ENCODE measurements around the gene DNAH2. TPM values are rescaled to one million over a fixed set of nuclear protein-coding genes. Genes with fewer than 3 reads are reported as not detected.

The DNAH2 gene, protein sequence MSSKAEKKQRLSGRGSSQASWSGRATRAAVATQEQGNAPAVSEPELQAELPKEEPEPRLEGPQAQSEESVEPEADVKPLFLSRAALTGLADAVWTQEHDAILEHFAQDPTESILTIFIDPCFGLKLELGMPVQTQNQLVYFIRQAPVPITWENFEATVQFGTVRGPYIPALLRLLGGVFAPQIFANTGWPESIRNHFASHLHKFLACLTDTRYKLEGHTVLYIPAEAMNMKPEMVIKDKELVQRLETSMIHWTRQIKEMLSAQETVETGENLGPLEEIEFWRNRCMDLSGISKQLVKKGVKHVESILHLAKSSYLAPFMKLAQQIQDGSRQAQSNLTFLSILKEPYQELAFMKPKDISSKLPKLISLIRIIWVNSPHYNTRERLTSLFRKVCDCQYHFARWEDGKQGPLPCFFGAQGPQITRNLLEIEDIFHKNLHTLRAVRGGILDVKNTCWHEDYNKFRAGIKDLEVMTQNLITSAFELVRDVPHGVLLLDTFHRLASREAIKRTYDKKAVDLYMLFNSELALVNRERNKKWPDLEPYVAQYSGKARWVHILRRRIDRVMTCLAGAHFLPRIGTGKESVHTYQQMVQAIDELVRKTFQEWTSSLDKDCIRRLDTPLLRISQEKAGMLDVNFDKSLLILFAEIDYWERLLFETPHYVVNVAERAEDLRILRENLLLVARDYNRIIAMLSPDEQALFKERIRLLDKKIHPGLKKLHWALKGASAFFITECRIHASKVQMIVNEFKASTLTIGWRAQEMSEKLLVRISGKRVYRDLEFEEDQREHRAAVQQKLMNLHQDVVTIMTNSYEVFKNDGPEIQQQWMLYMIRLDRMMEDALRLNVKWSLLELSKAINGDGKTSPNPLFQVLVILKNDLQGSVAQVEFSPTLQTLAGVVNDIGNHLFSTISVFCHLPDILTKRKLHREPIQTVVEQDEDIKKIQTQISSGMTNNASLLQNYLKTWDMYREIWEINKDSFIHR (N-terminal part only)
- total RNA-seq, result 0.93 and 1.7 TPM in 2 replicates

DNA sequence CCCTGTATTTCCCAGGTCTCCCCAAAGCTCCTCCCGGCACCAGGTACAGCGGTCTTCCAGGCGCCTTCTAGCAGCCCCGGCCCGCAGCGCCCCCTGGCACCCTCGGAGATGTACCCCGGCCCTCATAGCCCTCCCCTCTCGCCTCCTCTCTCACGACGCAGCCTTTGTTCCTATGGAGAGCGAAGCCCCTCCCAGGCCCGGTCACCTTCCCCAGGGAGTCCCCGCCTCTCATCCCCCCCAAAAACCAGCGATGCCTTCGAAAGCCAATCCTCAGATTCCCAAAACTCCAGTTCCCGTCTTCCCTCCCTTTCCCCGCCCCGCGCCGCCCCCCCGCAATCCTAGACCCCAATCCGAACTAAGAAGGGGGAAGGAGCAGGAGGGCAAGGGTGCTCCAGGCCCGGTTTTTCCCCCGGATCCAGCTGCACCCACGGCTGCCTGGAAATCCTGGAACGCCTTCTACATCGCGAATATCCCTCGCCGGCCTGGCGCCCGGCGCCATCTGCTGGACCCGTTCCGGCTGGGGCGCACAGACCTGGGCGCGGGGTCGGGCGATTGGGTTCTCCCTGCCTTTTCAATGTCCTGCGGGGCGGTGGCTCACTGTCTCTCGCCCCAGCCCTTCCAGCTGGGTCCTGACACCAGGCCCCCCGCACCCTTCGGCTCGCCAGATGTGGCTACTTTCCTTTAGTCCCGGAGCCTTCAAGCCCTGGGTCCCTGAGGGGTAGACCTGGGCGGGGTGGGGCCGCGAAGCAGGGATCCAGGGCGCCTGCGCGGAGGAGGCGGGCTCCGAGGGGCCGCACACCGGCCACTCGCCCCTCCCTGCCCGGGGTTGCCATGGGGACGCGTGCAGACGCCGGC lies at the start of gene DNAH2:
TSS of gene DNAH2 (plus strand) at position 844 of the 855 bp plus-strand sequence. CDS start 1,991 bp downstream, outside the sequence.

DNA sequence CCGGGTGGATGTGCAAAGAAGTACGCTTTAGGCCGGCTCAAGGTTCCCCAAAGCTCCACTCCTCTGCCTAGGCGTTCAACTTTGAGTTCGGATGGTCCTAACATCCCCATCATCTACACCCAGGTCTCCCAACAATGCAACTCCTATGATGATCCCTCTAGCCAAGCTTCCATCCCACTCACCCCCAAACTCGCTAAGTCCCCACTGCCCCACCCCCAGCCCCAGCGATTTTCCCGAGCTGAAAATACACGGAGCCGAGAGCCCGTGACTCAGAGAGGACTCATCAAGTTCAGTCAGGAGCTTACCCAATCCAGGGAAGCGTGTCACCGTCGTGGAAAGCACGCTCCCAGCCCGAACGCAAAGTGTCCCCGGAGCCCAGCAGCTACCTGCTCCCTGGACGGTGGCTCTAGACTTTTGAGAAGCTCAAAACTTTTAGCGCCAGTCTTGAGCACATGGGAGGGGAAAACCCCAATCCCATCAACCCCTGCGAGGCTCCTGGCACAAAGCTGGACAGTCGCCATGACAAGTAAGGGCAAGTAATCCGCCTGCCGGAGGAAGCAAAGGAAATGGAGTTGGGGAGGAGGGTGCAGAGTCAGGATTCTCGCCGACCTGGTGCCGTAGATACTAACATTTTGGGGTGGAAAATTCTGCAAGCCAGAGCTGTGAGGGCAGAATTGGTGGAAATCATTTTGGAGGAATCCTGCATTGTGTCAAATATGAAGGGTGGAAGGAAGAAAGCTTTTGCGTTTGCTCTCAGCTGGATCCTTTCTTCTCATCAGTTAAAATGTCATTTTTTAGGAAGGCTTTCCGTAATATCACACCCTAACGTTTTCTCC lies 30.3 kb upstream of the DNAH2 start, which contains the start of gene TP53:
TSS of gene TP53 (minus strand) at position 419 of the 836 bp plus-strand sequence. CDS start 10,896 bp downstream, outside the sequence.

DNA sequence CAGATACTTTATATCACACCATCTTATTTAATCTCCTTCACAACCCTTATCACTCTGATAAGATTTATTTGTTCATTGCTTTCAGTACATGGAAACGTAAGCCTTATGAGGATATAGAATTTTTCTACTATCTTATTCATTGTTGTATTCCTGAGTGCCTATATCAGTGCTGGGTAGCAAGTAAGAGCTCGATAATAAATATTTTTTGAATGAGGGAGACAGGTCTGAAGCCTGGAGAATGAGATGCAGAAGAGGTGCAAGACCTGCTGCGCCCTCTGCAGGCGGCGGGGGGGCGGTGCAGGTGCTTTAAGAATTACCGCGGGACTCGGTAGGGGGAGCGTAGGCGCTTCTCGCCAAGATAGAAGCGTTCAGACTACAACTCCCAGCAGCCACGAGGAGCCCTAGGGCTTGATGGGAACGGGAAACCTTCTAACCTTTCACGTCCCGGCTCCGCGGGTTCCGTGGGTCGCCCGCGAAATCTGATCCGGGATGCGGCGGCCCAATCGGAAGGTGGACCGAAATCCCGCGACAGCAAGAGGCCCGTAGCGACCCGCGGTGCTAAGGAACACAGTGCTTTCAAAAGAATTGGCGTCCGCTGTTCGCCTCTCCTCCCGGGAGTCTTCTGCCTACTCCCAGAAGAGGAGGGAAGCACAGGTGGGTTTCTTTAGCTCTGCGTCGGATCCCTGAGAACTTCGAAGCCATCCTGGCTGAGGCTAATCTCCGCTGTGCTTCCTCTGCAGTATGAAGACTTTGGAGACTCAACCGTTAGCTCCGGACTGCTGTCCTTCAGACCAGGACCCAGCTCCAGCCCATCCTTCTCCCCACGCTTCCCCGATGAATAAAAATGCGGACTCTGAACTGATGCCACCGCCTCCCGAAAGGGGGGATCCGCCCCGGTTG lies 29.4 kb upstream of the DNAH2 start, which contains the start of gene WRAP53:
TSS of gene WRAP53 (plus strand) at position 570 of the 900 bp plus-strand sequence. CDS start at position 742, 172 bp downstream.

DNA sequence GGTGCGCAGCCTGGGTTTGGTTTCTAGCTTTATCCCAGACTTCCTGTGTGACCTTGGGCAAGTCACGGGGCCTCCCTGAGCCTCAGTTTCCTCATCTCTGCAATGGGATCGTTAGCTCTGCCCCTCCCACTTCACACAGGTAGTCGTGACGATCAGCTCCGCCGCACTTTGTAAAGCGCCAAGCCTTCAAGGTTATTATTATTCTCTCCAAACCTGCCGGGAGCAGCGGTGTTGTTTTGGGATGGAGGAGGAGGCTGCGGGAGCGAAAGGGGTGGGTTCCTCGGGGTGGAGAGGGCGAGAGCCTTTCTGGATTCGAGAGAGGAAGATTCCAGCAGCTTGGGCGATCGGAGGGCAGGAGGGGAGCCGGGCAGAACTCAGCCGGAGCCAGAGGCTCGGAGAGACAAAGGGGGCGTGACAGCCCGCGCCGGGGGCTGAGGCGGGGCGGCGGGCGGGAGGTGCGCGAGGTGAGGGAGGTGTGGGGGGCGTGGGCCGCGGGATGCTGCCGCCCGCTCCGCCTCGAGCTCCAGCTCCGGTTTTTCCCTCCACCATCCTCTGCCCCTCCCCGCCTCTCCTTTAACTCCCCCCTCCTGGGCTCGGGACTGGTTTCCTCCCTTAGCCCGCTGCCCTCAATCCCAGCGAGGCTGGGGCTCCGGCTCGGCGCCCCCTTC lies 12.8 kb upstream of the DNAH2 start, which contains the start of gene EFNB3:
TSS of gene EFNB3 (plus strand) at position 602 of the 668 bp plus-strand sequence. CDS start 397 bp downstream, outside the sequence.

DNA sequence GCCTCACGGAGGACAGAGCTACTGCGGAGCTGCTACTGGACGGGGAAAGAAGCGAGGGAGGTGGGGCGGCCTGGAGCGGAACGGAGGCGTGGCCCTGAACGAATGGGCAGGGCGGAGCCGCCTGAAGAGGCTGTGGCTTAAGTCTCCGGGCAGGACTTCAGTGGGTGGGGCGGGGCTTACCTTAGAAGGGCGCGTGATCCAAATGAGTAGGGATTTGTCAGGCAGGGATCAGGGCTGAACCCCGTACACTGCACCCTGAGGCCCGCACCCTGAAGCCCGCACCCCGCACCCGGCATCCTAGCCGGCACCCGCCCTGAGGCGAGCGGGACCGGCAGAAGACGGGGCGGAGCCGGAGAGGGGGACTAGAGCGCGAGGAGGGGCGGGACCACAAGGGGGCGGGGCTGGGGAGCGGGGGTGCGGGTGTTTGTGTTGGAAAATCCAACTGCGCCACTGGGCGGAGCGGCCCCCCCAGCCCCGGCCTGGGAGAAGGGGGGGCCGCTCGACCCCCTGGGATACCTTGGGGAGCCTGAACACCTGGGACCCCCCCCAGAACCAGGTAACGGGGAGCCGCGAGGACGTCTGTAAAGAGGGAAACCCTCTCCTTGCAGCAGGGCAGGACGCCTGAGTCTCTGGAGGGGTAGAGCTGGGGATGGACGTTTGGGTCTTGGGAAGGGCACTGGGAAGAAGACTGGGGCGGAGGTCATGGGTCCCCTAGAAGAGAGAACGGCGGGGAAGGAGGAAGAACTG lies 116.4 kb downstream of the DNAH2 start, which contains the start of gene KDM6B:
TSS of gene KDM6B (plus strand) at position 423 of the 747 bp plus-strand sequence. CDS start 11,338 bp downstream, outside the sequence.

DNA sequence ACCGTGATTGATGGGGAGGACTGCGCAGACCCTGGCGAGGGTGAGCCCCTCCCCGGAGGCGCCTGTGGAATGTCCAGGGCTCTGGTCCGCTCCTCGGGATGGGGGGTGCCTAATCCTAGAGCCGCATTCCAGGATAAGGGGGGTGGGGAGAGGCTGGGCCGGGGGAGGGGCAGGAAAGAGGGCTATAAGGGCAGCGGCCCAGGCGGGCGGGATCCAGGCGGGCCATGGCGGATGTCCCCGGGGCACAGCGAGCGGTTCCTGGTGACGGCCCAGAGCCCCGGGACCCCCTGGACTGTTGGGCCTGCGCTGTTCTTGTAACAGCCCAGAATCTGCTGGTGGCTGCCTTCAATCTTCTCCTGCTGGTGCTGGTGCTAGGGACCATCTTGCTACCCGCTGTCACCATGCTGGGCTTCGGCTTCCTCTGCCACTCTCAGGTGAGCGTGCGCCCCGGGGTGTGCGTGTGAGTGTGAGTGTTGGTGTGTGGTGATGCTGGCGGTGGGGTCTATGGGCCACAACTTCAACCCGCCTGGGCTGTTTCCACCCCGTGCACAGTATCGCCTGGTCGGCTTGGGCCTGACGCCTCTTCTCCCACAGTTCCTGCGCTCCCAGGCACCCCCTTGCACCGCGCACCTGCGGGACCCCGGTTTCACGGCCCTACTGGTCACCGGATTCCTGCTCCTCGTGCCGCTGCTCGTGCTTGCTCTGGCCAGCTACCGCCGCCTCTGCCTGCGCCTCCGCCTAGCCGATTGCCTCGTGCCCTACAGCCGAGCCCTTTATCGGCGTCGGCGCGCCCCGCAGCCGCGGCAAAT lies 137.5 kb downstream of the DNAH2 start, which contains the start of gene TMEM88:
TSS of gene TMEM88 (plus strand) at position 216 of the 809 bp plus-strand sequence. CDS start at position 225, 9 bp downstream.

DNA sequence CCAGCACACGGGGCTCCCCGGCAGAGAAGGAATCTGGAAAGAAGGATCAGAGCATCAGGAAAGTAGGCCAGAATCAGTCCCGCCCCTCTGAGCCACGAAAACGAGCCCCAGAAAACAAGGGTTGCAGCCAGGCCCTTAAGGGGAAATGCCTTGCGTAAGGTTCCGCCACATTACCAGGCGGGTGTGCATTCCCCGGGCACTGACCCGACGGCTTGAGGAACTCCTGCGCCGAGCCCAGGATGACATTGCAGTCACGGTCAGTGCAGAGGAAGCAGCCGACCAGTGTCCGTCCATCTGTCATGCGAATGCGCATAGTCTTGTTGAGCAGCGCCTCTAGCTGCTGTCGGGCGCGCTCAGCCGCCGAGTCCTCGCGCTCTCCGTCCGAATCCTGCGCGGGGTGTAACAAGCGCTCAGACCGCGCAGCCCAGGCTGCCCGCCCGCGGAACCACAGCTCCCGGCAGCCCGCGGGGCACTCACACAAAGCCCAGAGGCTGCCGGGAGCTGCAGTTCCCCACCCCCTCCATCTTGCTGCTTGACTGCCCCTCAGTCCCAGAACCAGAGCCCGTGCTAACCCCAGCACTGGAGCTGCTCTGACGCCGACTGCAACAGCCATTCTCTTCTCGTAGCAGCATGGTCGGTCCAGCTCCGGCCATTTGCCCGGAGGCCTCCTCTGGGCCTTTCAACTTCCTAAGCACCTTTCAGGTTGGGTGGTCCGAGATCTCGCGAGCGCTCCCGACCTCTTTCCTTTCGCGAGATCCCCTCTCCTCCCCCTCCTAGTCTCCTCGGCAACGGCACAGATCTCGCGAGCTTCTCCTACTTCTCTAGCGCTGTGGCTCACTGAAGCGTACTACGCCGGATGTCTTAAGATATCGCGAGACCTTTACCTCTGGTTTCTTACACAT lies 139.5 kb downstream of the DNAH2 start, which contains the start of gene NAA38:
TSS of gene NAA38 (minus strand) at position 749 of the 902 bp plus-strand sequence. CDS start at position 653, 96 bp downstream.

DNA sequence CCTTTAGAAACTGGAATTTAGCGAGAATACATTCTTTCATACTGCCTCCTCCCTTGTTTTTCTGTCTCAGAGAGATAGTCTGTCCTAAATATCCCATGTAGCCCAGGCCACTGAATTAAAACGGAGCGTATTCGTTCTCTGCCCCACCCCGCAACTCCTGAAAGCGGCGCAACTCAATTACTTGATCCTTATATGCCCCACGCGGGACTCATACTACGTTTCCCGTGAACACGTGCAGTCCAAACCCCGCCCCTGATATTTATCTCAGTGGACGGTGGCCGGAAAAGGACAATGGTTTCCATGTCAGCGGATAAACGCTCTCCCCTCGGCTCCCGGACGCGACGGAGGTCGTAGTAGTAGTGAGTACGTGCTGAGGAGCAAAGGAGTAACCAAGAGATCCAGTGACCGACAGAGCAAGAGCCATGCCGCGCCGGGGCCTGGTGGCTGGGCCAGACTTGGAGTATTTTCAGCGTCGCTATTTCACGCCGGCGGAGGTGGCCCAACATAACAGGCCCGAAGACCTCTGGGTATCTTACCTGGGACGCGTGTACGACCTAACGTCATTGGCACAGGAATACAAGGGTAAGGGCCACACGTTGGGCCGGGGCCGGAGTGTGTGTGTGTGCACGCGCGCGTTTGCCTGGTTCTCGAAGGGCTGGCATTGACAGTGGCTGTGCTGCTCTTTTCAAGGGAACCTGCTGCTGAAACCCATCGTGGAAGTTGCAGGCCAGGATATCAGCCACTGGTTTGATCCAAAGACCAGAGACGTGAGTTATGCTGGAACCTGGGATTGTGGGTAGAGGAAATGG lies 140.4 kb downstream of the DNAH2 start, which contains the start of gene CYB5D1:
TSS of gene CYB5D1 (plus strand) at position 291 of the 809 bp plus-strand sequence. CDS start at position 423, 132 bp downstream.

Other genes starting within 250 kb of the DNAH2 start
- 18.9 and 20.9 TPM in 2 replicates for gene ZBTB4, start 238.1 kb upstream of the DNAH2 start, total RNA-seq
- gene SLC35G6, start 236.3 kb upstream of the DNAH2 start, total RNA-seq, result not detected in 2 replicates
- gene POLR2A, start 233.4 kb upstream of the DNAH2 start, total RNA-seq, result 45.0 and 63.4 TPM in 2 replicates
- 15.9 and 16.8 TPM in 2 replicates for gene TNFSF12, start 168.7 kb upstream of the DNAH2 start, total RNA-seq
- gene TNFSF13, start 159.0 kb upstream of the DNAH2 start, total RNA-seq, result 2.8 and 5.5 TPM in 2 replicates
- gene SENP3, start 155.8 kb upstream of the DNAH2 start, total RNA-seq, result 88.5 and 94.1 TPM in 2 replicates
- gene CD68, start 138.1 kb upstream of the DNAH2 start, total RNA-seq, result 28.8 TPM in 2 replicates
- 308 and 329 TPM in 2 replicates for gene MPDU1, start 133.9 kb upstream of the DNAH2 start, total RNA-seq
- gene SOX15, start 127.7 kb upstream of the DNAH2 start, total RNA-seq, result not detected in 2 replicates
- gene FXR2, start 102.8 kb upstream of the DNAH2 start, total RNA-seq, result 29.8 and 33.8 TPM in 2 replicates
- gene SAT2, start 89.9 kb upstream of the DNAH2 start, total RNA-seq, result 18.9 and 24.8 TPM in 2 replicates
- gene SHBG, start 87.6 kb upstream of the DNAH2 start, total RNA-seq, result 0.13 TPM in 1 of 2 replicates, not detected in the other
- gene ATP1B2, start 66.8 kb upstream of the DNAH2 start, total RNA-seq, result not detected in 2 replicates
- 85.9 and 87.5 TPM in 2 replicates for gene TP53, start 30.3 kb upstream of the DNAH2 start, total RNA-seq
- 20.5 and 21.6 TPM in 2 replicates for gene WRAP53, start 29.3 kb upstream of the DNAH2 start, total RNA-seq
- 0.10 and 0.13 TPM in 2 replicates for gene EFNB3, start 12.5 kb upstream of the DNAH2 start, total RNA-seq
- 0.87 and 1.0 TPM in 2 replicates for gene KDM6B, start 116.5 kb downstream of the DNAH2 start, total RNA-seq
- gene TMEM88, start 137.3 kb downstream of the DNAH2 start, total RNA-seq, result 375 and 382 TPM in 2 replicates
- 128 and 161 TPM in 2 replicates for gene NAA38, start 139.8 kb downstream of the DNAH2 start, total RNA-seq
- 10.6 and 13.9 TPM in 2 replicates for gene CYB5D1, start 140.3 kb downstream of the DNAH2 start, total RNA-seq
- 41.0 and 54.0 TPM in 2 replicates for gene CHD3, start 171.0 kb downstream of the DNAH2 start, total RNA-seq
- 1.1 and 9.3 TPM in 2 replicates for gene RNF227, start 198.5 kb downstream of the DNAH2 start, total RNA-seq
- 0.13 and 0.15 TPM in 2 replicates for gene KCNAB3, start 212.1 kb downstream of the DNAH2 start, total RNA-seq
- gene TRAPPC1, start 214.2 kb downstream of the DNAH2 start, total RNA-seq, result 62.7 and 76.0 TPM in 2 replicates
- 24.2 and 27.6 TPM in 2 replicates for gene CNTROB, start 214.5 kb downstream of the DNAH2 start, total RNA-seq

All from mammary microvascular endothelial cell (primary cell).